Left hindlimb (tissue), 1 donor: ENCODE data around the gene SLC35E2B.

Experiments used
- DNase-seq: peaks from one replicate; pipeline ENCODE4 v3.0.0-alpha.2; 2018

Gene SLC35E2B

GRCh38 chr1:1623181-1623630, 69.4 kb downstream of the SLC35E2B start:
- DNase-seq, result peak; percentile 29

- DNase-seq, result peak; percentile 30
Measured at GRCh38 chr1:1622788-1623094, 69.9 kb downstream of the SLC35E2B start.

- peak; percentile 31 for DNase-seq
Measured at GRCh38 chr1:1622010-1622787, 70.4 kb downstream of the SLC35E2B start.

- DNase-seq, result no peak
Measured at GRCh38 chr1:1621173-1622009, 71.2 kb downstream of the SLC35E2B start.

GRCh38 chr1:1620433-1621139, 72.0 kb downstream of the SLC35E2B start:
- no peak for DNase-seq

GRCh38 chr1:1619917-1620361, 72.7 kb downstream of the SLC35E2B start:
- DNase-seq, result no peak

- DNase-seq, result no peak
Measured at GRCh38 chr1:1618396-1619068, 74.1 kb downstream of the SLC35E2B start.

- DNase-seq, result no peak
Measured at GRCh38 chr1:1617925-1618324, 74.7 kb downstream of the SLC35E2B start.

- DNase-seq, result no peak
Measured at GRCh38 chr1:1617516-1617915, 75.1 kb downstream of the SLC35E2B start.

GRCh38 chr1:1616838-1617237, 75.8 kb downstream of the SLC35E2B start:
- DNase-seq, result no peak

GRCh38 chr1:1616045-1616790, 76.4 kb downstream of the SLC35E2B start:
- DNase-seq, result no peak

- peak; percentile 96 for DNase-seq
Measured at GRCh38 chr1:1615256-1616044, 77.1 kb downstream of the SLC35E2B start, which contains the start of gene MIB2. MIB2 (plus strand) TSS chr1:1615500; CDS start chr1:1623453, 7,953 bp downstream.

GRCh38 chr1:1614954-1615255, 77.7 kb downstream of the SLC35E2B start:
- DNase-seq, result no peak

- peak; percentile 33 for DNase-seq
Measured at GRCh38 chr1:1614204-1614953, 78.2 kb downstream of the SLC35E2B start.

- peak; percentile 10 for DNase-seq
Measured at GRCh38 chr1:1613509-1614082, 79.0 kb downstream of the SLC35E2B start.

GRCh38 chr1:1612104-1612400, 80.5 kb downstream of the SLC35E2B start:
- peak; percentile 2 for DNase-seq

GRCh38 chr1:1610796-1611195, 81.8 kb downstream of the SLC35E2B start:
- DNase-seq, result no peak

GRCh38 chr1:1609822-1610485, 82.6 kb downstream of the SLC35E2B start:
- DNase-seq, result no peak
